Skeletal muscle cell (primary cell): Measurements from ENCODE around the gene HEYL.

Source experiments
- DNase-seq: peaks from one replicate; pipeline ENCODE4 v3.0.0-alpha.2; 2010; ENCODE audit warnings: low read depth
- H3K4me3 ChIP-seq: 2 replicates; pipeline ENCODE4 v1.5.1; 2011; ENCODE audit warnings: low read depth, mild to moderate bottlenecking, control low read depth, low read length, moderate library complexity

Gene HEYL

DNA sequence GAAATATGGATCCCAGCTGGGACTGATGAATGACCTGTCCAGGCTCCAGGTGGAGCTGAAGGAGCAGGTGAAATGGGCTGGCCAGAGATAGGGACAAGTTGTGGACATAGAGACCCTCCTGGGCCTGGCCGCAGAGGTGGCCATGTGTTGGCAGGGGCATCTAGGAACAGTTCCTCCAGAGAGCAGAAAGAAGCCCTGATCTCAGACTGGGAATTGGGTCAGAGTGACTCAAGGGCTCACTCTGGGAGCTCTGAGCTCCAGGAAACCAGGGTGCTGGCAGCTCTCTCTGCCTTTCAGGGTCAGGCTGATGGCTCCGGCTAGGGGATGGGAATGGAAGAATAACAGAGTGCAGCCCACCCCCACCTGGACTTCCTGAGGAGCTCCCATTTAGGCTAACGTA is 29.5 kb upstream of the HEYL start:
- no peak for DNase-seq
- H3K4me3 ChIP-seq: no peak overlapping the region

DNA sequence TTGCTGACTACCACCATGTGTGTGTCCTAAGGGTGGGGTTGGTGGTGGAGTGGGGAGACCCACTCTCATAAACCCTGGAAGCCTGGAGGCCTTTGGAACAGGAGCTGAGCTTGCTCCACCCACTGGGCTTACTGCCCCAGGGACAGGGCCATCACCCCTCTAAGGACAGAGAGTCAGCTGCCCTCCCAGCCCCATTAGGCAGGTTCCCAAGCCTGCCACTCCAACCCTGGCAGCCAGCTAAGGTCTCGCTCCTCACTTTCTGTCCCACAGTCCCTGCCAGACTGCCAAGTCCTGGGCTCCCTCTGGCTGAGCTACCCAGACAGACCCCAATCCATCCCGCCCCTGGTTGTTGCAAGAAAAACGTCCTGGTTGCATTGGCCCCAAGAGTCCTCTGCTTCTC is 28.7 kb upstream of the HEYL start:
- DNase-seq: no peak
- H3K4me3 ChIP-seq: no peak overlapping the region

- no peak for DNase-seq
- no peak overlapping the region for H3K4me3 ChIP-seq
These were observed 27.3 kb upstream of the HEYL start for GRCh38 chr1:39666772-39667171.

- no peak overlapping the region for H3K4me3 ChIP-seq
- DNase-seq: no peak
These were observed 24.1 kb upstream of the HEYL start for GRCh38 chr1:39663559-39663958.

GRCh38 chr1:39662861-39663260 is 23.4 kb upstream of the HEYL start:
- no peak for DNase-seq
- H3K4me3 ChIP-seq: no peak overlapping the region

DNA sequence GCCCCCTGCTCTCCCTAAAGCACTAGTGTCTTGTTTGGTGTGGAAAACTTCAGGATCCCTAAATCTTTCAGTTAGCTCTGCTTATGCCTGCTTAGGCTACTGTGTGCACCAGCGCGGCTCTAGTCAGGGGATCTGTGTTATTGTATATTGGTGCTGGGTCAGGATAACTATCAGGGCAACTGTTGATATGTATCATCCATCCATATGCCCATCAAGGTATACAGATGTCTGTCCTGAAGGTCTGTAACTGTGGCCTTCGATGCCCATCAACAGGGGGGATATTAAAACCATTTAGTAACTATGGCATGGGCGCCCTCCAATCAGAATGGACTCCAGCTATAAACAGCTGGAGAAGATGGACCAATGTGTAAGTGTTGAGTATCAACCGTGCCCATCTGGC is 20.1 kb upstream of the HEYL start:
- no peak for DNase-seq

GRCh38 chr1:39659110-39659509 is 19.7 kb upstream of the HEYL start:
- H3K4me3 ChIP-seq: no peak overlapping the region
- DNase-seq: no peak

More for the DNA sequence above, 20.1 kb upstream of the HEYL start:
- H3K4me3 ChIP-seq: no peak overlapping the region

DNA sequence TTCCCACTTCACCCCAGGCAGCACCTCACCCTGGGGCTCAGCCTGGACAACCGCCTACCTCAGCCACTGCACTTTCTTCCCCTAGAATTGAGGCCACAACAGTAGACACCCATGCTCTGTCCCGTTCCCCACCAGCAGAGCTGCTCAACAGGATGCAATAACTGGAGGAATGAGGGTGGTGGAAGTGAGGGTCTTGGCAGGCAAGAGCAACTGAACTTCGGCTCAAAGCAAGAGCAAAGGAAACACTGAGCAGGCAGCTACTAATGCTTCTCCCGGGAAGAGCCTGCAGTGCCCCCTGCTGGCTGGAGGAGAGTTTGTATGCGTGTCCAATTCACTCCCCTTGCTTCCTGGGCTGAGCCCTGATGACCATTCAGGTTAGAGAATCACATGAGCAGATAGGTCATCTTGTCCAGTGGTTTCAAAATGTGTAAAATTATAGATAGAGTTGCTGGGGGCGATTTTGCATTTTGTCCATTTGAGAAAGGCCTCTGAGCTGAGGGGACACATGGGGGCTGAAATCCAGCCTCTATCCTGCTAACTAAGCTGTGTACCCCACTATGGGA is 18.6 kb upstream of the HEYL start:
- no peak for DNase-seq
- no peak overlapping the region for H3K4me3 ChIP-seq

- DNase-seq: no peak
- no peak overlapping the region for H3K4me3 ChIP-seq
These were observed 18.0 kb upstream of the HEYL start for GRCh38 chr1:39657402-39657801.

DNA sequence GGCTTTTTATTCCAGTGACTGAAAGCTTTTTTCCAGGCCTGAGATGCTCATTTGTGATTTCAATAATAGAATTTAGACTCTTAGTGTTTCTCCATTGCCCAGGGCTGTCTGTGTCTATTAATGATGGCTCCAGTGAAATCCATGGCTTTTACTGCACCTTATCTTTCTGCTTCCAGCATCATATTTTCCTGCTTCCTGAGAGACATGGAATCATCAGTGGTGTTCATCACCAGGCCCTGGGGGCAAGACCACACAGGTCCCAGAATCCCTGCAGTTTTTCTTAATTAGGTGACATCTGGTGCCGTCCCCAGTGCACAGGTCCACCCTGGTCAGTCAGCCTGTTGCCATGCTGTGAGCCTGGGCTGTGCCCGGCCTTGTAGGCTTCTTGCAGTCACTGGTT is 16.9 kb upstream of the HEYL start:
- no peak for DNase-seq
- H3K4me3 ChIP-seq: no peak overlapping the region

DNA sequence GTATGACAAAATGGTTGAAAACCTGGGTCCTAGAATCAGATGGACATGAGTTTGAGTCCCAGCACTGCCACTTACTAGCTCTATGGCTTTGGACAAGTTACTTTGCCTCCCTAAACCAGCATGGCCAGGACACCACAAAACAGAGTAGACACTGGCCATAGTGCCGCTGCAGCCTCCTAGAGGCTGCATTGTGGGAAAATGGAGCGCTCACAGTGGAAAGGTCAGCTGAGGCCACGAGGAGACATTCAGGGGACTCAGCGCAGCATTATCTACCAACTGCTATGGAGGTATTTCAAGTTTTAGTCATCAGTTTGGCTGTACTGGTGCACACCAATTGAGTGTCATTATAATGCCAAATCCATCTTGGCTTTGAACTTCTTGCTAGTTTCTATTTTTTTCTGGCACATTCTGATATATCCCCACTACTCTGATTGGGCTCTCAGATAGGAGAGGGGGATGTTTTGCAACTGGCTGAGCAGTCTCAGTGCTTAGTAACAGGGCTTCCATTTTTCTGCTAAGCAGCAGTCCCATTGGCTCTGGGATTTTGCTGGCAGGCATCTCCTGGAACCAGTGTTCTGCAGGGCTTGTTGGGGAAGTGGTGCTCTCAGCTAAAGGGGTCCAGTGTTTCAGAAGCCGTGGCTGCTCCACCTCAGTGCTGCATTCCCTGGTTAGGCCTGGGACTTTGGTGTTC is 16.3 kb upstream of the HEYL start:
- no peak overlapping the region for H3K4me3 ChIP-seq

GRCh38 chr1:39654291-39654690 is 14.8 kb upstream of the HEYL start:
- no peak for DNase-seq
- H3K4me3 ChIP-seq: no peak overlapping the region

More for the DNA sequence above, 16.3 kb upstream of the HEYL start:
- DNase-seq: no peak

GRCh38 chr1:39653546-39654031 is 14.1 kb upstream of the HEYL start:
- H3K4me3 ChIP-seq: no peak overlapping the region
- DNase-seq: no peak

DNA sequence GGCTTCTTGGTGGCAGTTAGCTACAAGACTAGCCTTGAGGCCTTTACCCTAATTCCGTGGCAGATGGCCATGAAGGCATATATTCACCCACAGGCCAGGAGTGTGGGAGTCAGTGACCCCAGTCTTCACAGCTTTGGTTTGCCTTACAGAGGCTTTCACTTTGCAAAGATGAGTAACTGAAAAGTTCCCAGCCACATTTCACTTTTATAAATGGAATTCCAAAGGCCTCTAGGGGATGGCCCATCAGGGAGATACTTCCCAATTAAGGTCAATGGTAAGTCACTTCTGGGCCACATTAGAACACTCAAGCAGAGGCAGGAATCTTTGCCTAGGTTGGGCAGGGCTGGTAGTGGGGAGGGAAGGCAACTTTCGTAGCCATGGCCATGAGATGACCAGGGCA is 13.1 kb upstream of the HEYL start:
- DNase-seq: no peak
- no peak overlapping the region for H3K4me3 ChIP-seq

- no peak for DNase-seq
- no peak overlapping the region for H3K4me3 ChIP-seq
These were observed 12.7 kb upstream of the HEYL start for GRCh38 chr1:39652105-39652504.

DNA sequence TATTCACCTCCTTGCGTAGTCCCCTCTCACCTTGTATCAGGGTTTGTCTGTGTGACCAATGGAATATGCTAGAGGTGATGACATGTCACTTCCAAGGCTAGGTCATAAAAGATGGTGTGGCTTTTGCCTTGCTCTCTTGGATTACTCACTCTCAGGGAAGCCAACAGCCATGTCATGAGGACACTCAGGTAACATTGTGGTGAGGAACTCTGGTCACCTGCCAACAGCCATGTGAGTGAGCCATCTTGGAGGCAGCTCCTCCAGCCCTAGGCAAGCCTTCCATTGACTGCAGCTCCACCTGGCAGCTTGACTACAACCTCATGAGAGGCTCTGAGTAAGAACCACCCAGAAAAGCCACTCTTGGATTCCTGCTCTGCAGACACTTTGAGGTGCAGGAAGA is 11.0 kb upstream of the HEYL start:
- no peak for DNase-seq
- no peak overlapping the region for H3K4me3 ChIP-seq

DNA sequence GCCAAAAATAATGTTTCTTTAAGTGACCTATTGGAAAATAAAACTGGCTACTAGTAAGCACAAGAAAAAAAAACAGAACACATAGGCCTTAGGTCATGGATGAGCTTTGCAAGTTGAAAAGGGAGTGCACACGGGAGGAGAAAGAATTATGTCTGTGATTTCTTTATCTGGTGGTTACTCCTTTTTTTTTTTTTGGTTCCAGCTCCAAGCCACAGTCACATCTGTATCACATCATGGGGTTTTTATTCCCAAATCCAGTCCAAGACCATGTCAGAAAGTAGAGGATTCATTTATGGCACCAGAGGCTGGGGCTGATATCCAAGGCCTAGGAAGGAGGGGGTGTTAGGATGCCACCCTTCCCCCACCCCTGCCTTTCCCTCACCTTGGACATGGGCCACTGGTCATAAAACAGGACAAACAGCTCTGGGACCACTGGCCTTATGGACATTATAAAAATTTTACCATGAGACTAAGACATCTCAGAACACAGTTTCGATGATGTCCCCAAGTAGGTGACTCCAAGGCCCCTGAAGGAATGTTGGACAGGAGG is 10.3 kb upstream of the HEYL start:
- H3K4me3 ChIP-seq: no peak overlapping the region
- no peak for DNase-seq

DNA sequence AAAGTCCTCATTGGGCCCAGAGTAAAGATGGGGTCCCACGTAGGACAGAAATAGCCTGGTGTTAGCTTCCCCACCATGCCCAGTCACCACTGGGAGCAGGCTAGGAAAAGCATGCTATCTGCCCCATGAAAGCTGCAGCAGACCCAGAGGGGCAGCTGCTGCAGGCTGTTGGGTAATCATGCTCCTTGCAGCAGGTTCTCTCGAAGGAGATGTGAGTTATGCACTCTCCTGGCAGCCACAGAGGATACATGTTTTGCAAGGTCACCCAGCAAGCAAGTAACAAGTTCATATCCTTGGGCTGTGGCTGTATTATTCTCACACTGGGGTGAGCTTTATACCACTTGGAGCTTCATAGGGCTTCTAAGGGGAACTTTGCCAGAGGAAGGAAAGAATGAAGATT is 9.1 kb upstream of the HEYL start:
- no peak overlapping the region for H3K4me3 ChIP-seq
- DNase-seq: no peak

DNA sequence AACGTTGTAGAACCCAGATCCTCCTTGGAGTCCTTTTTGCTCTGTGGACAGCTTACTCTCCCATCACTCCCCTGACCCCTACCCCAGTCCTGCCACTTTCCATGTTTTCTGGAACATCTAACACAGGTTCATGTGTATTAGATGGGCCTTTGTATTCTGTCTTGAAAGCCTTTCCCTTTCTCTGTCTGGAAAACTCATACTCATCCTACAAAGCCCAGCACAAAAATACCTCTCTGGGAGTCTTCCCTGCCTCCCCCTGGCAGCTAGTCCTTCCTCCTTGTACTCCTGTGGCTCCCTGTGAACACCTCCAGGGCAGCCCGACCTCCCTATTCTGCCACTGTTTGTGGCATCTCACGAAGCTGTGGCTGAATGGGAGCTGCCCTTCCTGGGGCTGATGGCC is 7.8 kb upstream of the HEYL start:
- DNase-seq: no peak
- no peak overlapping the region for H3K4me3 ChIP-seq

GRCh38 chr1:39646232-39647081 is 7.0 kb upstream of the HEYL start:
- no peak overlapping the region for H3K4me3 ChIP-seq
- peak; percentile 93 for DNase-seq
